HG02623 (cell line): ENCODE measurements around the gene SND1.
A peak's percentile ranks its signal among the peaks of the same experiment; 100 is the strongest.

Experiments
- ATAC-seq: cut with Tn5 transposase; IDR thresholded peaks from one replicate; pipeline ENCODE4 v1.9.1; 2021; ENCODE audit warnings: moderate library complexity; ENCODE audit not compliant: unreplicated experiment

The SND1 gene

GRCh38 chr7:128120116-128120515, 468.1 kb downstream of the SND1 start:
- no peak for ATAC-seq

DNA sequence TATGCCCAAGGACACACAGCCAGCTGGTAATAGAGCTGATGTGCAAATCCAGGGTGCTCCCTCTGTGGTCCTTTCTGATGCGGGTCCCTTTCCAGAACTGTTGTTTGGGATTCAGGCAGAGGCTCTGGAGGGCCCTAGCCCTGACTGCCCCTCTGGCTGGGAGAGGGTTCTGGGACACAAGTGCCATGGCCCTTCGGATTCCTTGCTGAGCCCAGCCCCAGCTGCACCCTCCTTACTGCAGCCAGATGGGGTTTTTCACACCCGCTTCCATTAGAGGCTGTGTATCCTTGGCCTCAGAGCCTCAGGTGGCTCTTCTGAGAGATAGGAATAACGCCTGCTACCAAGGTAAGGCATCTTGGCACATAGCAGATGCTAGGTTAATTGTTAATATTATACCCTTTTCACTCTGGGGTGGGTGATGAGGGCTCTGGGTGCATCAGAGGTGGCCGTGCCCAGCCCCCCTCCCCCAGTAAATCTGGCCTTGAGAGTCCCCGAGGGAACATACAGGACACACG, 469.0 kb downstream of the SND1 start:
- no peak for ATAC-seq

DNA sequence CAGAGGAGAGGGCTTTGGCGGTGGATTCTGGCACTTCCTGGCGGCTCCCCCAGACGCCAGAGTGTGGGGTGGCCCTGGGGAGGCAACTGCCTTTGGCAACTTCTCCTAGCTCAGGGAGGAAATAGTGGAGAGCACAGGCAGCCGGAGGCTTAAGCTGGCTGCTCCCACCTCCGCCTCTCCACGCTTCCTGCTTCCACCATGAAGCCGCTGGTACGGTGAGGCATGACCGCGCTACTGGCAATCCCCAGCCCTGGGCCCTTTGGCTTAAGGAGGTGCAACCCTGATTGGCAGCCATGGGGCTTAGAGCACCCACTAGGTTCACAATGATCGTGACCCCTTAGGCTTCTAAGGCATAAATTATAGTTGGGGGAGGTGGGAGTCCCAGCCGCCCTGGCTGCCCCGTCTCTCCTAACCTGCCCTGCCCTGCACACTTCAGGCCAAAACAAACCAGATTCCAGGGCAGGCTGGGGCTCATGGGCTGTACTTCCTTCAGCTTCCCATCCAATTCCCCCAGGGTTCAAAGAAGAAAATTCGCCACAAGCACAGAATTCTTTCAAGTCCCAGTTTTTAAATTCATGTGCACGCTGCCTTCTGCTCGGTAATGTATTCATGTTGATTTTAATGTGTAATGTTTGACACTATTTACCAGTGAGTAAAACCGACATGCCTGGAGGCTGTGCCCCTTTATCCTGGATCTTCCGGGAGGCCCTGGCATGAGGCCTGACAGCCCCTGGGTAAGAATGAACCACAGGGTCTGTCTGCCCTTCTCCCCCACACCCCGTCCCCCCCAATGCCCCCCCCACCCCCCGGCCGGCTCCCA, 469.9 kb downstream of the SND1 start:
- no peak for ATAC-seq

DNA sequence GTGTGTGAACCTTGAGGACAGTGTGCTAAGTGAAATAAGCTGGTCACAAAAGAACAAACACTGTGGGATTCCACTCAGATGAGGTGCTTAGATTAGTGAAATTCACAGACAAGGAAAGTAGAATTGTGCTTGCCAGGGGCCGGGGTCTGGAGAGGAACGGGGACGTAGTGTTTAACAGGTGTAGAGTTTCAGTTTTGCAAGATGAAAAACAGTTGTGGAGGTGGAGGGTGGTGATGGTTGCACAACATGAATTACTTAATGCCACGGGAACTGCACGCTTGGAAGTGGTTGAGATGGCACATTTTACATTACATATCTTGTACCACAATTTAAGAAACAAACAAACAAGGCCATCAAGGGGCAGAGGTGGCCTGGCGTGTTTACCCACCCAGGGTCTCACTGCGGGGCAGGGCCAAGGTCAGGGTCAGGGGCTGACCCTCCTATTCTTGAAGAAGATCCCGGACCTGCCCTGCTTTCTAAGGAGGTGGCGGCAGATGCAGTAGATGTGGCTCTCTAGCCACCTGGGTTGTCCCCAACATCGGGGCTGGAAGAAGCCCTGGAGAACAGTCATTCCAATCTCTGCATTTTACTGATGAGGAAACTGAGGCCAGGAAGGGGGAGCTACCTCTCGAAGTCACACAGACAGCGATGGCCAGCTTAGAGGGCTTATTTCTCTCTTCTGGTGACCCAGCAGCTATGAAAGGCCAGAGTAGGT, 470.7 kb downstream of the SND1 start:
- ATAC-seq: no peak

GRCh38 chr7:128123291-128124037, 471.5 kb downstream of the SND1 start:
- no peak for ATAC-seq

DNA sequence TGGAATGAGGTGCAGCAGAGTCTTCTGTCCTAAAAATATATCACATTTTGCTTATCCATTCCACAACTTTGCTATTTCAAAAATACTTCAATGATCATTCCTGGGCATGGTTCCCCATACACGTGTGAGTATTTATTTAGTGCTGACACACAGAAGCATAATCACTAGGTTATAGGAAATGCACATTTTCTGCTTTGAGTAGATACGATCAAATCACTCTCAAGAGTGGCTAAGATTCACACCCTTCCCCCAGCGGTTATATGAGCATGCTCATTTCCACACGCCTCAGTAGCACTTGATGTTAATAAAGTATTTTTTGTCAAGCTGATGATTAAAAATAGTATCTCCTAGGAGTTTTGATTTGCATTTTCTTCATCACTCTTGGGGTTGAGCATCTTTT, 472.8 kb downstream of the SND1 start:
- no peak for ATAC-seq

DNA sequence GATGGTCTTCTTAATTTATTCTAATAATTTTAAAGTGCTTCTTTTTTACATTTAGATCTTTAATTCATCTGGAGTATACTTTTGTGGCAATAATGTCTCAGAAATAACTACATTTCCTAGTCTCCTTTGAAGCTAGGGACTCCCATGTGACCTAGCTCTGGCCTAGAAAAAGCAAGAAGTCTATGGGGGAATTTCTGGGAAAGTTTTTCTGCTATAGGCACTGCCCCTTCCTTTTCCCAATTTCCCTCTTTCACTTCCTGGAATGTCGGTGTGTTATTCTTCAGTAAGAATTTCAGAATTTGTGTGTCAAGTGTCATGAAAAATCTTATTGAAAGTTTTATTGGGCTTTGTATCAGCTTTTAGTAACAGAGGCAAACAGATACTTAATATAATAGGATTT, 473.8 kb downstream of the SND1 start:
- ATAC-seq: no peak

GRCh38 chr7:128128401-128128800, 476.4 kb downstream of the SND1 start:
- no peak for ATAC-seq

DNA sequence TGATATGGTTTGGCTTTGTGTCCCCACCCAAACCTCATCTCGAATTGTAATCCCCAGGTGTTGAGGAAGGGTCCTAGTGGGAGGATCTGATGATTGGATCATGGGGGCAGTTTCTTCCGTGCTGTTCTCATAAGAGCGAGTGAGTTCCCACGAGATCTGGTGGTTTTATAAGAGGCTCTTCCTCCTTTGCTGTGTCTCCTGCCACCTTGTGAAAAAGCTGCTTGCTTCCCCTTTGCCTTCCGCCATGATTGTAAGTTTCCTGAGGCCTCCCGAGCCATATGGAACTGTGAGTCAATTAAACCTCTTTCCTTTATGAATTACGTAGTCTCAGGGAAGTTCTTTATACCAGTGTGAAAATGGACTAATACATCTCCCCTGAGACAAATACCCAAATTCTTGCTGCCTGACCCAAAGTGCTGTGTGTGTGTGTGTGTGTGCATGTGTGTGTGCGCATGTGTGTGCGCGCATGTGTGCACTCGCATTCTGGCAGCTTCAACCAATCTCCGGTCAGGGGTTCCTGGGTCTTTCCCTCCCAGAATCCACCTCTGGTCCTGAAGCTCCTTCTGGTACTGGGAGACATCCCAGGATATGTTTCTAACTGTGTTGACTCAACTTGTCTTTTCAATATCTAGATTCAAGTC, 477.4 kb downstream of the SND1 start:
- no peak for ATAC-seq

DNA sequence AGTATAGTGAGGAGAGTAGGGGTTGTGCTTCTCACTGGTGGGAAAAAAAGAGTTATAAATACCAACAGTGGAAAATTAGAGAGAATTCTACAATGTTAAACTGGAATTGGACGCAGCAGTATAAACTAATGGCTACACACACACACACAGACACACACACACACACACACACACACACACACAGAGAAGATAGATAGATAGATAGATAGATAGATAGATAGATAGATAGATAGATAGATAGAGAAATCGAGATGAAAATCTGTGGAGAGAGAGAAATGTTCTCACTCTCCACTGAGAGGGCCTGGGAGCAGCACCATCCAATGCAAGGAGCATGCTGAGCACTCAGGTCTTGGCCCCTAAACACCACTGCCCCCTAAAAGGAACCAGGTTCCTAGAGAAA, 479.1 kb downstream of the SND1 start:
- ATAC-seq: no peak

- no peak for ATAC-seq
Observed at GRCh38 chr7:128131731-128132130, 479.7 kb downstream of the SND1 start.

DNA sequence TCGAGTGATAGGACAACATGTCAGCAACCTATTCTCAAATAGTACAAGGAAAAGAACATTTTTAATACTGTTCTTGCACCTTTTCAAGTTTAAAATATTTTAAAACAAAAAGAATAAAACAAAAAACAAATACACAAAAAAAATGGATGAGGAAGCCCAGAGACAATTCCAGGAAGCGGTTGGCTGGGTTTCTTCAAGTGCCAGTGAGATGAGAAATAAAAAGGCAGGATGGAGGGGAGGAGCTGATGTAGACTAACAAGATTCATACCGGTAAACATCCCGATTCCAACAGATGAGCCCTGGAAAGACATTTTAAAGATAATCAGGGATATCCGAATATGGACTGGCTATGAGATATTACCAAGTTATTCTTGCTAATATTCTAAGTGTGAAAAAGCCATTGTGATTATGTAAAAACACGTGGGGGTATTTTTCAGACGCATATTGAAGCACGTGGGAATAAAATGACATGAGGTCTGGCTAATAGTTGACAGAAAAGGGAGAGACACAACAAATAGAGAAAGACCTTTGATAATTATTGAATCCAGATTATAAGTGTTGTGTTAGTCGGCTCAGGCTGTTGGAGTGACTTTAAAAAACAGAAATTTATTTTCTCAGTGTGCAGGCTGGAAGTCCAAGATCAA, 480.6 kb downstream of the SND1 start:
- ATAC-seq: no peak

DNA sequence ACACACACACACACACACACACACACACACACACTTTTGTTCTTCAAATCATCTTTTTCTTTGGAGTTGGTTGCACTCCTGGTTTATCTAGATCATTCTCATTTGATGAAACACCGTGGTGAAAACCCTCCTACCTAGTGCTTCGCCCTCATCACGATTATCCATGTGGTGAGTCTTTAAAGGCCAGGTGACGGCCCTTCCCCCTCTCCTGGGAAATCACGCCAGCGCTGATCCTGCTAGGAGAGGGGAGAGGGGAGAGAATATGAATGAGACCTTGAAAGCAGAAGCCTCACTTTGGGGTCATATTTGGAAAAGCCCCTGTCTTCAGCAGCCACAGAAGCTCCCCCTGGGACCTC, 483.1 kb downstream of the SND1 start:
- no peak for ATAC-seq

DNA sequence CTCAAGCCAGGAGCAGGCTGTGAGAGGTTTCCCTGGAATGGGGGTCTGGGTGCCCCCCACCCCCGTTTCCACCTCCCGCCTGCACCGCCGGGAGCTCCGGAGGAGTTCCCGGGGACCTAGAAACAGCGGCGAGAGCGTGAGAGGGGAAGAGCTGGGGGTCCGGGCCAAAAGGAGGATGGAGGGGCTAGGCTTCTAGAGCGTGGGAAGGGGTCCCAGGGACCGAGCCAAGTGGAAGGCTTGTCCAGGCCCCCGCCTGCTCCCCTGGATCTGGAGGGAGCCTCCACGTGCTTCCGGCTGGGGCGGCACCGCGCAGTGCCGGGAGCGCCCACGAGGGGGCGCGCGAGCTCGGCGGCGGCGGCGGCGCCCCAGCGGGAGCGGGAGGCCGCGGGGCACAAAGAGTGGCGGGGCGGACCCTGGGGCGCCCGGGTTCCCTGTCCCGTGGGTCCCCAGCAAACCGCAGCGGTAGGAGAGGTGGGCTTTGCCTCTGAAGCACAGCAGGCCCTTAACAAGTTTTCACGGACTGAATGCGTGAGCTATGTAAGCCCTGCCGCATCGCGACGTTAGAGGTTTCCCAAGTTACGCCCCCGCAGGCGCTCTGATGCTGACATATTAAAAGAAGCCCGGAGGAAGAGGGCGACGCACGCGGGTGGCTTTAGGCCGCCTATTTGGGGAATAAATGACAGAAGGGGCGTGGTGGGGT, 483.7 kb downstream of the SND1 start:
- ATAC-seq: peak; percentile 96

GRCh38 chr7:128136215-128136597, 484.2 kb downstream of the SND1 start:
- no peak for ATAC-seq

DNA sequence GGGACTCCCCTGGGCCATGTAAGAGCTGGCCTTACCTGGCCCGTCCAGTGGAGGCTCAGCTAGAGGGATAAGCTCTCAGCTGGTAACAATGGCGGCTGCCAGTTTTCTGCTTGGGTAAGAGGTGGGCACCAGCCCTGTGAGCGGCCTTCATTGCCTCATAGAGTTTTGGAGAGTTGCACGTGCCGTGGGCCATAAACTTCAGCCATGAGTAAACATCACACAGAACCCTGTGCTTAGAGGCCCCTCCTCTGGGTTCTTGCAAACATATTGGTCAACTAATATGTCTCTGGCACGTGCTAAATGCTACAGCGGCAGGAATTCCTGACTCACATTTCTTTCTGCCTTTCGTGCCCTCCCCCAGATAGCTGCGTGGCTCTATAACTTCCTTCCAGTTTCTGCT, 485.2 kb downstream of the SND1 start:
- no peak for ATAC-seq

- ATAC-seq: no peak
Observed at GRCh38 chr7:128139406-128139805, 487.4 kb downstream of the SND1 start.

DNA sequence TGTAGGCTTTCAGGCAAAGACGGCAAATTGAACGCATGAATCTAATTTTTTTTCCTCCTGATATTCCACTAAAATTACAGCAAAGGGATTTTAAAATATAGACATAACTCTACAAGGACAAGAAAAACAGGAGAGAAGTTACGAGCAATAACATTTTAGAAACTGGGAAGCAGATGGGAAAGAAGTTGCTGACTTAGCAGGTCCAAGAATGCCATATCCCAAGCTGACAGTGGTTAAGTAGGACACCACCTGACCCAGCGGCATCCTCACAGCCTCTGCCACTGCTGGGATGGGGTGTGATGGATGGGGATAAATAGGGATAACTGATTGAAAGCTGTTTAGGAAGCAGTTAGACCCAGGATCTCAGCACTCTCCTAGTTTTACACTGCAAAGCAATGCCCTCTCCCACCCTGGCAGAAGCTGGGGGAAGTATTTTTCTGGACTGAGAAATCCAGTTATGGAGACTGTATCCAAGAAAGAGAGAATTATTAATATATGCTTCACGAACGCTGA, 489.7 kb downstream of the SND1 start:
- no peak for ATAC-seq
